NCI-H128 (cell line): ENCODE data around the gene HLA-DPA1.
A peak's percentile ranks its signal among the peaks of the same experiment; 100 is the strongest.
"Not testable (repeated sequence)": the region's sequence is repeated elsewhere in the genome, so short reads cannot be mapped to it uniquely, and the experiment has no call there.

Experiments
- DNase-seq: peaks from one replicate; lab custom pipeline; 2025; ENCODE audit not compliant: unreplicated experiment; lab: John Stamatoyannopoulos, UW

HLA-DPA1 gene

DNA sequence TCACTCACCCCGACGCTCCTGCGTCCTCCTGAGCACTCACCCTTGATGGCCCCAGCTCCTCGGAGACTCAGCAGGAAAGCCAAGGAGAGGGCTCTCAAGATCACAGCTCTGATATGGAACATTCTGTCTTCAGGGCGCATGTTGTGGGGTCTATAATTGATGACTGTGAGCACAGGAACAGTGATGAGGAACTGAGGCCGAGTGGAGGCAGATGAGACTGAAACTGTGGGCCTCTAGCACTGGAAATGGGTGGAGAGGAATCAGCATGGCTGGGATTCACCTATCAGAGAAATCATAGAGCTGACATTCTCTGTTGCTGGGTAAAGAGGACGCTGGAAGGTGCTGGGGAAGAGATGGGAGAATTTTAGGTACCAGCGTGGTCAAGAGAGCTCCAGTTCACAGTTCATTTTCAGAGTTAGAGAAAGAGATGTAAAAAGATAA lies at the start of gene HLA-DPA1:
Gene HLA-DPA1 (minus strand): TSS at position 219 of the 441 bp plus-strand sequence.
- no peak for DNase-seq

DNA sequence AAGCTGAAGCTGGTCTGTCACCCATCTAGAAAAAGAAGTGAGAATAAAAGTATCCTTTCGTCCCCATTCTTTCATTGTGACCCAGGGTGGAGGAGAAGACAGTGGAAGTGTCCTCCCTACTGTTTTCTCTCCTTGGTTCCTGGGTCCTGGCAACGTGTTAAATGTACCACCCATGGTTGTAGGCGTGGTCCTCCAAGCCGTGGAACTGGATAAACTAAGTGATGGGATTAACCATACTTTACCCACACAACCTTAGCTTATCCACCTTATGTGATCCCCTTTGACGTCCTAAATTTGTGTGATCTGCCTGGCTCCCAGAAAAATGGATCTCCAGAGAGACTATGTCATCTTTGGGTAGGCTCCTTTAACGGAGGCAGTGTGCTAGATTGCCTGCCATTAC lies 49.7 kb upstream of the HLA-DPA1 start:
- DNase-seq: no peak

DNA sequence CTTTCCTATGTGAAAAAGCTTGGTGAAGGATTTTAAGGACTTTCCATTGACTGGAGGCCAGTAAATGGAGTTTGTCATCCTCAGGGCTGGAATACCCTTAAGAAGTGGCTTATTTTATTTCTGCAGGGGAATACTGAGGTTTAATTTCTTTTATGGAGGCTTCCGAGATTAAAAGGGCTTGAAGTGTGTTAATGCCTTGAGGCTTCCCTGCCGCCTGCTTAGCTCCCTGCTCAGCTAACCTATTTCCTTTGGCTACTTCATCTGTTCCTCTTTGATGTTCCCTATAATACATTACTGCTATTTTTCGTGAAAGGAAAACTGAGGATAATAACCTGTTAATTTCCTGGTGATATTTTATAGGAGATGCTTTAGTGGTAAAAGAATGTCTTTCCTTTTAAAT lies 46.6 kb upstream of the HLA-DPA1 start:
- no peak for DNase-seq

DNA sequence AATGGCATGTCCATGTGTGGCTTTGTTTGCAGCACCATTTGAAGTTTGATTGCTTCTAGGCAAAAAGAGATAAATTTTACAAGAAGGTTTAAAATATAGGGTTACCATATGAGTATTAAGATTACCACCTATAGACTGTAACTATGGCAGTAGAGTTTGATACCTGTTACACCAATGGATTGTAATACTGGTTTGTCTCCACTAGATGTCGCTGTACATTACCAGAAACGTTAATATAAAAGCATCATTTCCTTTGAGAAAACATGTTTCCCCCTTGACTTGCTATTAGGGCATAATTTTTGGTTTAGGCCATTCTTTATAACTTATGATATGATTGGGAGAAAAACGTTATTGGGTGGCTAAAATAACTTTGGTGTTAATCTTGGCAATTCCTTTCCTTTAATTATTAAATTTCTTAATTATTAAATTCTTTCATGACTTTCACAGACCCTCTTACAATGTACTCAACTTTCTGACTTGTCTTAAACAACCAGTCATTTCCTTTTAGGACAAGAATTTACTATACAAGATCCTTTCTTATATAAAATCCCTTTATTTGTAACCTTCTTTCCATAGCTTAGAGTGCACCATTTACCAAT lies 45.2 kb upstream of the HLA-DPA1 start:
- DNase-seq: peak; percentile 21

DNA sequence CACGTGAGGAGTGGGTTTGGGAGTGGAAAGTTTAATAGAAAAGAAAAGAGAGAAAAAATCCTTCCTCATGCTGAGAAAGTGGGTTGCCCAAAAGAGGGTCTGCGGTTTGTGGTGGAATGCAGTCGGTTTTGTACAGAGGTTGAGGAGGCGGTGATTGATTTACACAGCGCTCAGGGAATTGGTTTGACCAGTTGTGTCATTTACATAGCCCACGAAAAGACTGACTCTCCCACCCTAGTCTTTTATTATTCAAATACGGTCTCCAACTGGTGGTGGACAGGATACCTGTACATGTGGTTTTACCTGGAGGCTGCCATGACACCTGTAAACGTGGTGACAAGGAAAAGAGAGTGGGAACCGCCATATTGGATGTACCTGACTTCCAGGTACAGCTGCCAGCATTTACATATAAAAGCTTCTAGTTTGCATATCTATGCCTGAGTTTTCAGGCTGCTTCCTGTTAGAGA lies 44.4 kb upstream of the HLA-DPA1 start:
- no peak for DNase-seq

DNA sequence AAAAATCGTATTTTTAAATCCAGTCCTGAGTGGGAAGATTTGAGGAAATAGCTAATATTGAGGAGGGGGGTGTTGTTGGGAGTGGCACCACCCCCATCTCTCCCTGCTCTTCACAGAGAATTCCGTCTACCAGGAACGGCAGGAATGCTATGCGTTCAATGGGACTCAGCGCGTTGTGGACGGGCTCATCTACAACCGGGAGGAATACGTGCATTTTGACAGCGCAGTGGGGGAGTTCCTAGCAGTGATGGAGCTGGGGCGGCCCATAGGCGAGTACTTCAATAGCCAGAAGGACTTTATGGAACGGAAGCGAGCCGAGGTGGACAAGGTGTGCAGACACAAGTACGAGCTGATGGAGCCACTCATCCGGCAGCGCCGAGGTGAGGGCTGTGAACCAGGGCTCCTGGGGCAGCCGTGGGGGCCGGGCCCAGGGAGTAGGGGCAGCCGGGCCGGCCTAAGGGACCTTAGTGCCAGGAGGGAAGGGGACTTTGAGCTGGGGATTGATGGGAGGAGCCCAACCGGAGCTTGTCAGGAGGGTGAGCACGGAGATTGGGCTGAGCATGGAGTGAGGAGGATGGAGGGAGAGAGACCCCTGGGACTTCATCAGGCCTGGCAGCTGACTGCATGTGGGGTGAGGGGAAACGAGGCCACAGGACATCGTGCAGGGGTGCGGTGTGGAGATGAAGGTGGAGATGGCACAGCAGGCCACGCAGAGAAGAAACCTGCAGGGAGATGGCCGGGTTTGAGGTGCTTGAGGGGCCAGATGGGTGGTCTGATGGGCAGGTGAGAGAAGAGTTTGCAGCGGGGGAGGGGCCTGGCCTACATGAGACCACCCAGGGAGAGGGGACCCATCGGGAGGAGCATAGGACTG lies 43.6 kb upstream of the HLA-DPA1 start:
- DNase-seq: no peak

DNA sequence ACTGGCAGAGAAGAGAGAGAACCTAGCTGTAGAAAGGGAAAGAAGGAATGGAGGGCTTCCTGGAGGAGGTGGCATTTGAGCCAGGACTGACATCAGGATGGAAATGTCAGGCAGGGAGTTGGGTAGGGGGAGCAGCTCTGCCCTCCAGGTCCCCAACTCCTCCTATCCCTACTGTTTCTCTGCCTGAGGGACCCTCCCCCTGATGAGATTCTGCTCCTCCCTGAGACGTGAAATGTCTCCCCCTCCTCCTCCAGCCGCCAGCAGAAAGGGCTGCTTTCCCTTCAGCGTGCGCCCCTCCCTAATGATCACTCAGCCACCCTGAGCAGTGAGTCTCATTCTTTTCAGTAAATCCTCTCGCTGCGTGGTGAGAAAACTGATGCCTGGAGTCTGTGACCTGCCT lies 43.0 kb upstream of the HLA-DPA1 start:
- DNase-seq: no peak

DNA sequence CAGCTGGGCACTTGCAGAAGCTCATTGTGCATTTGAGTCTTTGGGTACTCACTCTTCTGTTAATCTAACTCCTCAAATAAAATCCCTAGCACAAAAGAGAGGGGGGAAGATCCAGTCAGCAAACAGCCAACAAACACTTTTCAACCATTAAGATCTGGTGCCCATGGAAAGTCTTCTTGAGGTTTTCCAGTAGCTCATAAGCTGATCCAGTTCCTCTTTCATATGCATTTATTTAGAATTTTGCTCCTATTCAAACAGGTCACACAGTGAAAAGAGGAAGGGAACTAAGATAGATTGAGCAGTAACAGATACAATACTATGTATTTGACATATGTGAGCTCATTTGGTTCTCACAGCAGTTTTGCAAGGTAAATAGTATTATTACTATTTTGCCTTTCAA lies 41.0 kb upstream of the HLA-DPA1 start:
- DNase-seq: no peak

DNA sequence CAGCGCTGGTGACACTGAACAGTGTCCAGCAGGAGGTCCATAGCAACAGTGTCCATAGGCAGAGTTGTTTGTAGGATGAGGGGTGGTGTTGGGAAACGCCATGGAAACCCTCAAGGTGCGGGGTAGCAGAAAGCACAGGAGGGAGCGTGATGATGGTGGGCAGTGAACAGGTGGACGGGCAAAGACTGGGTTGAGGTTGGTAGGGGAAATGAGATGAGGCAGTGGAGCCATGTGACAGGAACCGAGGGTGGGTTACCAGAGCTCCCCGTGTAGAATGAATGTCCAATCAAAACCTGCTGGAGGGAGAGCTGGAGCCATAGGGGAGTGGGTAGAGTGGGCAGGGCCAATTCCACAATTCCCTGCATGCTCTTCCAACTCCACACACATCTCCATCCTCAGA lies 40.3 kb upstream of the HLA-DPA1 start:
- DNase-seq: no peak

DNA sequence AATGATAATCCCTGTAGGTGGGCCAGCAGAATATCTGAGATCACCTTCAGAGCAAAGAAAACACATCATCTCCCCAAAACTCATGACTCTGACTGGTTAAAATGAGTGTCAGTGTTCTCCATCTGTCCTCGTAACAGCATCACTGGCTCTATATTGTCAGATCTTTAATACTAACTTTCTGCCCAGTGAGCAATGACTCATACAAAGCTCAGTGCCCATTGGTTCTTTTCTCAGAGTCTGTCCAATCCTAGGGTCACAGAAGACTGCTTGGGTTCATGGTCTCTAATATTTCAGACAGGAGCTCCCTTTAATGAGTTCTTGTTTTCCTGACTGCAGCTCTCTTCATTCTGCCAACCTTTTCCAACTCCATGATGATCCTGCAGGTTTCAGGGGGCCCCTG lies 38.7 kb upstream of the HLA-DPA1 start:
- DNase-seq: no peak

DNA sequence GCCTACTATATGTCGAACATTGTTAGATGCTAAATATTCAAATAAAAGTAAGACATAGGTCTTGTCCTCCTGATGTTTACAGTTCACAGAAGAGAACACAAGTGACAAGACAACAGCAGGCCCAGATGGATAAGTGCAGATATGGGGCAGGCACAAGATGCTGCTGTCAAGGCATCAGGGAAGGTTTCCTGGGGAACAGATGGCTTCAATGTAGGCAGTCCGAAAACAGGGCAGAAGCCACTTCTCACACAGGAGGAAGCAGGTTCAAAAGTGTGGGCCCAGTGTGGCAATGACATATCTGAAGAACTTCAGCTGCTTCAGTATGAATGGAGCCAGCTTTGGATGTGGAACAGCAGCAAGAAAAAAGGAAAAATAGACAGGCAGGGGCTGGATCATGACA lies 34.9 kb upstream of the HLA-DPA1 start:
- DNase-seq: no peak

DNA sequence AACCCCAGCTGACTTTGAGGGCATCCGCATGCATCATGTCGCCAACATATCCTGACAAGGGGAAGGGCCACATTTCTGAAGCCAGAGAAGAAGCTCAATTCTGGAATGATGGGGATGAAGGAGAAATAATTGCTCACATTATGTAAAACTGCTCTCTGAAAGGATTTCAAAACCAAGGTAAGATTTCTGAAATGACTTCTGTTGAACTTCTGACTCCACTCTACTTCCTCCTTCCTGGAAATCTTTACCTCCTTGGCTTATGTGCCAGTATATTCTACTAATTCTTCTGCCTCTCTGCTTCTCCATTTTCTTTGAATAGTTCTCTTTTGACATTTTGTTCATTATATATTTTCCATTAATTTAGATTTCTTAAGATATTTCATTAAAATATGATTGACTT lies 34.2 kb upstream of the HLA-DPA1 start:
- DNase-seq: no peak

DNA sequence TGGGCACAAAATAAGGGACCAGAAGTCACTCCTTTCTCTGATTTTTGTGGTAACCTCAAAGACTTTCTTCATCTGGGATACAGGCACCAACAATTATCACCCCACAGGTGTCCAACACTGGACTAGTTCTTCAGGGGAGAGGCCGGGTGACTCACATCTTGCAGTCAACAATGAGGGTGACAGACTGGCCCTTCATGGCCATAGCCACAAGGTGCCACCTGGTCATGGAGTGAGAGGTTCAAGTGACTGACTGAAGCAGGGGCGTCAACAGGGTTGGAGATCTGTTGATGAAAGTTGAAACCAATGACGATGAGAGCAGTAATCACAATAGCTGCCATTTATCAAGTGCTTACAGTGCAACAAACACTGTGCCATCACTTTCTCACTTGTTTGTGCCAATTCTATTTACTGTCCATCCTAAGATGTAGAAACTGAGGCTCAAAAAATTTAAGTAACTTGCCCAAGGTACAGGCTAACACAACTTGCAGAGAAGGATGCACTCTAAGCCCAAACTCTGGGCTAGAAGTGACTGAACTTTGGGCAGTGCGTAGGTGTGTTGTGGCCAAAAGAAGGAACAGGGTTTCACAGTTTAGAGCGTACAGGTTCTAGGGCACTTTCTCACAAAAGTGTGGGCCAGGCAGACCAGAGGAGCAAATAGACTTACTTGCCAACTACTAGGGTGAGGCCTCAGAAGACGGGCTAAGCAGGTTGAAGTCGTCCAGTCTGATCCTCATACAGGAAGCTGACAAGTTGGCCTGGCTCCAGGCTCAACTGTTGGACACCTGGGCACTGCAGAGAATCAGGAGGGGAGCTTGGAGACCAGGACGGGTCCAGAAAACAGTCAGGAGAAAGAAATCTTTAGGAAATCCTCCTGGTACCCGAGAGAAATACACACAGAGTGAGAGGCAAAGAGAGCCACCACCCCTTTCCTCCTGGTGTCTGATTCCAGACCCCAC lies 32.7 kb upstream of the HLA-DPA1 start:
- no peak for DNase-seq

DNA sequence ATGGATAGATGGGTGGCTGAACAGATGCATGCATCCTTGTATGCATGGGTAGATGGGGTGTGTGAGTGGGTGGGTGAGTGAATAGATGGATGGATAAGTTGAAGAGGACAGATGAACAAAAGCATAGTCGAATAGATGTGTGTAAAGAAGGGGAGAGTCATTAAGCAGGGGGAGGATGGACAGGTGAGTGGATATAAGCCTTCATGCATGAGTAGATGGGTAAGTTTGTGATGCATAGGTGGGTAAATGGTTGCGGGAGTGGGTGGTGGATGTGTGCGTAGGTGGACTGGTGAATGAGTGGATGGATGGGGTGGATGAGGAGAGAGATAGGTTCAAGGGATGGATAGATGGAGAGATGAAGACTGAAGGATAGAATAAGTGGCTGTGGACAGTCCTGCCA lies 31.9 kb upstream of the HLA-DPA1 start:
- DNase-seq: no peak

DNA sequence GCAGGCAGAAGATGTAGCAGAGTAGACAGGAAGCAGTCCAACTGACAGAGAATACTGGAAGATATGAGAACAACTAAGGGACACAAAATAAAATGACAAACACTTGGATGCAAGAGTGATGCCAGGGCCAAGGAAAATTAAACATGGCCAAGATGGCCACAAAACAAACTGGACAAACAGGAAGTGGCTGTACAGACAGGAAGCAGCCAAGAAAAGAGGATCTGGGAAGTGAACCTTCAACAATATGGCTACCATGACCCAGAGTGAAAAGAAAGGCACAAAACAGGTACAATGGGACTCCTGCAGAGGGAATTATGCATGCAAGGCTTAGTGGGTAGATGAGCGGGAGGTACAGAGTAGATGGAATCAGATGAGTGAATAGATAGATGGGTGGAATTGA lies 31.4 kb upstream of the HLA-DPA1 start:
- DNase-seq: no peak

DNA sequence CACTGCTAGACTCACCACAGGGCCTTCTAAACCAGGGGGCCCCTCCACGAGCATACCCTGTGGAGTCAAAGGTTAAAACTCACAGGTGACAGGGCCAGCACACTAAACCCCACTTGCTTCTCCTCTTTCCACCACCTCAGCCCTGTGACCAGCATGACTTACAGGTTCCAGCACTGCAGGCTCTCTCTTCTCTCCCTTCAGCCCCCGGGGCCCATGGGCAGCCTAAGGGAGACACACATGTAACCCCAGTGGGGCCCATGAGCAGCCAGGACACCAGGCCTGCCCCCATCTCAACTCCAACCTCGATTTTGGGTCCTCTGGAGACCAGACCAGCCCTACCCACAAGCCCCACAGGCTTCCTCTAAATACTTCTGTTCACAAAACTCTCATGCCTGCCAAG lies 30.3 kb upstream of the HLA-DPA1 start:
- DNase-seq: no peak

DNA sequence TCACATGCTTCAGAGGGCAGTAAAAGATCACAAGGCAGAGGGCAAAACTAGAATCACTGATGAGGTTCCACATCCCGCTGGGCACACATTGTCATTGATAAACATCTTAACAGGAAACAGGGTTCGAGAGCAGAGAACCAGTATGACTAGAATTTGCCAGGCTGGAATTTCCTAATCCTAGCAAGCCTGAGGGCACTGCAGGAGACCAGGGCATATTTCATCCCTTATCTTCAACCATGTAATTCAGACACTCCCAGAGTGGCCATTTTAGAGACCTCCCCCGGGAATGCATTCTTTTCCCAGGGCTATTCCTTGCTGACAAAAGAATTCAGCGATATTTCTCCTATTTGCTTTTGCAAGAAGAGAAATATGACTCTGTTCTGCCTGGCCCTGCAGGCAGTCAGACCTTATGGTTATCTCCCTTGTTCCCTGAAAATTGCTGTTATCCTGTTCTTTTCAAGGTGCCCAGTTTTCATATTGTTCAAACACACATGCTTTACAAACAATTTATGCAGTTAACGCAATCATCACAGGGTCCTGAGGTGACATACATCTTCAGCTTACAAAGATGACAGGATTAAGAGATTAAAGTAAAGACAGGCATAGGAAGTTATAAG lies 27.8 kb upstream of the HLA-DPA1 start:
- not testable (repeated sequence) for DNase-seq

DNA sequence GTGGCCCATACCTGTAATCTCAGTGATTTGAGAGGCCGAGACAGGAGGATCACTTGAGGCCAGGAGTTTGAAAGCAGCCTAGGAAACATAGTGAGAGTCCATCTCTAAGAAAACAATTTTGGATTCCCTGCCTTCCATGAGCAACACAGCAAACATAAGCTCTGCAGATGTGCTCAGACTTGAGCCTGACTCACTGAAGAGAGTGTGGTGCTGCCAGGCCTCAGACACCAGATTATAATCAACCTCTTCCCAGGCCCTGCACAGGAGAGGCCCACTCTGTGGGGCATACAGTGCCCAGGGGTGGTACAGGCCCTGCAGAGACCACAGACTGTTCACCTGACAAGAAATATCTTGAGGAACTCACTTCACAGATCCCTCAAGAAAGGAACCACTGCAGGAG lies 22.2 kb upstream of the HLA-DPA1 start:
- DNase-seq: no peak

DNA sequence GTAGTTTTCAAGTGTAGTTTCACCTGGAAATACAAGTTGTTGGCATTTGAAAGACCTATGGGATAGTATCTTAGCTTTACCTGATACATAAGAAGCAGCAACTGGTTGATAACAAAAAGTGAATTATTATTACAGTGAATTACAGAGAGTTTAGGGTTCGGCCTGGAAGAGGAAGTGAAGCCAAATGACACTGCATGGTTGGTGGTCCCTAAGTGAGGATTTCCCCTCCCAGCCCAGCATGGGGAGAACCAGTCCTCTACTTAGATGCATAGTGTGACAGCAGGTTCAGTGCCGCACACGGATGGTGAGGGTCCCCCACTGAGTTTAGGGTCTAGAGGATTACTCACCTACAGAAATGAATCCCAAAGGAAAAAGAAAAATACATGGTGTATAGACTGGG lies 20.4 kb upstream of the HLA-DPA1 start:
- no peak for DNase-seq

DNA sequence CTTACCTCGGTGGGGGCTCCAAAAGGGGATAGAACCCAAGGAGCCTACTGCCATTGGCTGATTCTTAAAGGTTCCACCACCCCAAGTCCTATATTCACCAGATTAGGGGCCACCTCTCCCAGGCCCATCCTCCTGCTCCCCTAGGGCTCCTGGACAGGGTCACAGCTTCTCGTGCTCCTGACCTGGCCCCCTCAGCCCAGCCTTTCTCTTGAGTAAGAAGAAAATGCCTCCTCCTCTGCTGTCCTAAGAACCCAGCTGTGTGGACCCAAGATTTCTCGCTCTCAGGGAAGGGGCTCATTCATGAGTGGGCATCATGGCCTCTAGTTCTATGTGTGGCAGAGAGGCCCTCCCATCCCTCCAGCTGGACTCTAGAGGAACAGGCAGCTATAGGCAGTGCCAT lies 18.9 kb upstream of the HLA-DPA1 start:
- no peak for DNase-seq

DNA sequence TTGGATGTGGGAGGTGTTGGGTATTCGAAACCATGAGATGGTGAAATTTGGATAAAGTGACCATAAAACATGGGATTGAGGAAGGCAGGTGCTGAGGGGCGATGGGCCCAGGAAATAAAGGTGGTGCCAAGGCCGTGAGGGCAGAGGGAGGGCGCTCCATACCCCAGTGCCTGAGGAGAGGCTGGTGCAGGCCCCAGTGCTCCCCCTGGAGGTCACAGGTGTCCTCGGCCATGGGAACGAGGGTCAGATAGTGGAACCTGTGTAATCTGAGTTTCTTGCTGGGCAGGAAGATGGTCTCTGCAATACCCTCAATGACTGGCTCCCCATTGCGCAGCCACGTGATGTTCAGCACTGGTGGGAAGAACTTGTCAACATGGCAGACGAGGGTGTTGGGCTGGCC lies 18.5 kb upstream of the HLA-DPA1 start:
- no peak for DNase-seq
